Liver (tissue), 9 donors: ENCODE measurements around the gene CCNY. TPM values are rescaled to one million over a fixed set of nuclear protein-coding genes. Genes with fewer than 3 reads are reported as not detected.
A peak's percentile ranks its signal among the peaks of the same experiment; 100 is the strongest.

ENCODE experiments used
- DNase-seq: peaks from one replicate; pipeline ENCODE4 v3.0.0-alpha.2; 2017; ENCODE audit warnings: low spot score
- H3K27ac ChIP-seq, 2 donors: one replicate each; pipeline ENCODE4 v1.7.0; 2013; ENCODE audit warnings: inconsistent platforms in 2 of 2, low read length in 2 of 2, control low read depth in 1 of 2, low read depth in 1 of 2, mild to moderate bottlenecking in 1 of 2
- H3K27me3 ChIP-seq, 4 donors: one replicate each; pipeline versions ENCODE4 v1.6.1 to v1.7.0; 2013; ENCODE audit warnings: low read length in 3 of 4, inconsistent platforms in 1 of 4, mild to moderate bottlenecking in 1 of 4, moderate library complexity in 1 of 4; ENCODE audit not compliant: control insufficient read depth in 4 of 4, insufficient read depth in 4 of 4
- H3K36me3 ChIP-seq, 4 donors: one replicate each; pipeline versions ENCODE4 v1.6.1 to v1.7.0; 2013; ENCODE audit warnings: low read length in 3 of 4, mild to moderate bottlenecking in 3 of 4, low read depth in 1 of 4, moderate library complexity in 1 of 4; ENCODE audit not compliant: control insufficient read depth in 4 of 4, insufficient read depth in 3 of 4
- H3K4me1 ChIP-seq, 4 donors: one replicate each; pipeline versions ENCODE4 v1.6.1 to v1.7.0; 2013; ENCODE audit warnings: low read length in 3 of 4, mild to moderate bottlenecking in 3 of 4, moderate library complexity in 1 of 4; ENCODE audit not compliant: control insufficient read depth in 4 of 4, insufficient read depth in 4 of 4
- H3K4me3 ChIP-seq, 3 donors: one replicate each; pipeline versions ENCODE4 v1.6.1 to v1.7.0; 2013; ENCODE audit warnings: low read length in 3 of 3, control low read depth in 1 of 3, low read depth in 1 of 3, mild to moderate bottlenecking in 1 of 3
- H3K9ac ChIP-seq, 2 donors: one replicate each; pipeline ENCODE4 v1.7.0; 2013; ENCODE audit warnings: low read length in 2 of 2, mild to moderate bottlenecking in 2 of 2, moderate library complexity in 2 of 2, control low read depth in 1 of 2, low read depth in 1 of 2
- H3K9me3 ChIP-seq, 4 donors: one replicate each; pipeline versions ENCODE4 v1.6.1 to v1.7.0; 2013; ENCODE audit warnings: low read length in 3 of 4; ENCODE audit not compliant: control insufficient read depth in 4 of 4
- CTCF ChIP-seq: fragments of 150-350 bp; IDR thresholded peaks from 2 replicates; pipeline ENCODE4 v1.5.1; 2017; ENCODE audit warnings: improper control_type of control experiment, low read depth, low read length; ENCODE audit not compliant: missing input control
- EGR1 ChIP-seq, 2 donors: IDR thresholded peaks; 2 replicates each; pipeline ENCODE4 v1.6.1; 2016 to 2018; ENCODE audit warnings: antibody characterized with exemption in 2 of 2, low read depth in 2 of 2
- FOXA1 ChIP-seq: IDR thresholded peaks from 2 replicates; pipeline ENCODE4 v1.6.1; 2016; ENCODE audit warnings: antibody characterized with exemption
- FOXA2 ChIP-seq: IDR thresholded peaks from 2 replicates; pipeline ENCODE4 v1.6.1; 2016; ENCODE audit warnings: antibody characterized with exemption
- GABPA ChIP-seq, 2 donors: IDR thresholded peaks in 1 of 2; conservative IDR thresholded peaks in 1 of 2; 2 replicates each; pipeline ENCODE4 v1.6.1; 2016; ENCODE audit warnings: antibody characterized with exemption in 2 of 2, mild to moderate bottlenecking in 1 of 2, moderate library complexity in 1 of 2
- HNF4G ChIP-seq: IDR thresholded peaks from 2 replicates; pipeline ENCODE4 v1.6.1; 2016; ENCODE audit warnings: antibody characterized with exemption
- JUND ChIP-seq, 2 donors: IDR thresholded peaks; 2 replicates each; pipeline ENCODE4 v1.6.1; 2016; ENCODE audit warnings: antibody characterized with exemption in 2 of 2
- MAX ChIP-seq: IDR thresholded peaks from 2 replicates; pipeline ENCODE4 v1.6.1; 2016; ENCODE audit warnings: antibody characterized with exemption
- NR2F2 ChIP-seq: IDR thresholded peaks from 2 replicates; pipeline ENCODE4 v1.6.1; 2016; ENCODE audit warnings: antibody characterized with exemption
- REST ChIP-seq: IDR thresholded peaks from 2 replicates; pipeline ENCODE4 v1.6.1; 2016; ENCODE audit warnings: antibody characterized with exemption, mild to moderate bottlenecking
- RXRA ChIP-seq, 2 donors: IDR thresholded peaks; 2 replicates each; pipeline ENCODE4 v1.6.1; 2017 to 2018; ENCODE audit warnings: antibody characterized with exemption in 2 of 2, mild to moderate bottlenecking in 1 of 2
- SP1 ChIP-seq: IDR thresholded peaks from 2 replicates; pipeline ENCODE4 v1.6.1; 2018; ENCODE audit warnings: antibody characterized with exemption, mild to moderate bottlenecking
- TAF1 ChIP-seq: conservative IDR thresholded peaks from 2 replicates; pipeline ENCODE4 v1.6.1; 2016; ENCODE audit warnings: antibody characterized with exemption, mild to moderate bottlenecking
- YY1 ChIP-seq: IDR thresholded peaks from 2 replicates; pipeline ENCODE4 v1.6.1; 2016; ENCODE audit warnings: antibody characterized with exemption, mild to moderate bottlenecking
- ZBTB33 ChIP-seq: IDR thresholded peaks from 2 replicates; pipeline ENCODE4 v1.6.1; 2016; ENCODE audit warnings: antibody characterized with exemption
- WGBS: extraction: QIAGEN DNeasy Blood & Tissue Kit; methylation state at CpG from one replicate; pipeline ENCODE4 v1.1.7; 2013; 5-methylcytosine and 5-hydroxymethylcytosine counted together
- polyA plus RNA-seq, 2 donors: library from polyadenylated mRNA; stranded (reverse) in 1 of 2; unstranded in 1 of 2; fragments of 200-250 nt in 1 of 2; fragments of >200 nt in 1 of 2; fragmentation: Nextera tagmentation in 1 of 2; extraction: Ambion mirVana in 1 of 2; gene quantifications; one replicate each; pipeline versions ENCODE4 v1.2.1 to v1.2.3, GENCODE V29; 2013 to 2015
- total RNA-seq, 2 donors: library from RNA; depleted of rRNA; stranded (reverse); fragments of >200 nt; gene quantifications; one replicate each; pipeline ENCODE4 v1.2.3, GENCODE V29; 2014
- donor health status: healthy.
- donor health status: healthy.
- donor health status: healthy.
- donor health status: healthy.
- donor health status: healthy.

The CCNY gene
- total and polyA plus RNA-seq, 4 donors: 17.6 to 38.4 (median 21.8) TPM

GRCh38 chr10:35486297-35486990 is 150.1 kb downstream of the CCNY start:
- Histone ChIP-seq H3K4me3 (no peak overlapping the region), H3K36me3 (peaks cover 0 to 5% (median 4%) of the 10 kb centered on the region in 4 donors), H3K9me3 (no peaks in the 10 kb centered on the region), H3K27ac (no peak overlapping the region), H3K9ac (no peak overlapping the region), H3K4me1 (peaks cover 0 to 12% (median 3%) of the 10 kb centered on the region in 4 donors), H3K27me3 (no peaks in the 10 kb centered on the region)
- no peak for DNase-seq
- TF ChIP-seq FOXA2 (no peak), RXRA (IDR thresholded peaks at IDR 0.05) (peak; percentile 33 to 43), HNF4G (no peak), NR2F2 (no peak), CTCF (no peak), TAF1 (no peak)
- 81% methylated on average over 5 of the region's 5 CpGs for WGBS

- Histone ChIP-seq H3K9ac (no peak overlapping the region), H3K4me3 (no peak overlapping the region), H3K27ac (no peak overlapping the region), H3K36me3 (peaks cover 0 to 5% (median 4%) of the 10 kb centered on the region in 4 donors), H3K4me1 (peaks cover 0 to 5% (median 2%) of the 10 kb centered on the region in 4 donors), H3K9me3 (no peaks in the 10 kb centered on the region), H3K27me3 (no peaks in the 10 kb centered on the region)
- no peak for DNase-seq
- TF ChIP-seq TAF1: no peak
- no peak for TF ChIP-seq YY1
- TF ChIP-seq EGR1 (IDR thresholded peaks at IDR 0.05; ENCODE audit: low read depth in 2 of 2): no peak
- TF ChIP-seq GABPA (IDR thresholded peaks at IDR 0.05 in 1 of 2, conservative IDR thresholded peaks at IDR 0.05 in 1 of 2): no peak
- no peak for TF ChIP-seq ZBTB33
- no peak for TF ChIP-seq NR2F2
- no peak for TF ChIP-seq REST
- no peak for TF ChIP-seq FOXA2
- no peak for TF ChIP-seq SP1
- no peak for TF ChIP-seq MAX
- no peak for TF ChIP-seq JUND (IDR thresholded peaks at IDR 0.05)
- no peak for TF ChIP-seq FOXA1
- WGBS: 89% methylated on average over 5 of the region's 5 CpGs
Observed at GRCh38 chr10:35487336-35488034, 151.2 kb downstream of the CCNY start.
